SH-SY5Y (cell line): ENCODE results near the gene OR6N2.

Experiments
- GATA2 ChIP-seq: IDR thresholded peaks from 2 replicates; pipeline ENCODE4 v1.6.1; 2011; ENCODE audit warnings: mild to moderate bottlenecking, low read depth, low read length
- GATA3 ChIP-seq: IDR thresholded peaks from 2 replicates; pipeline ENCODE4 v1.6.1; 2011; ENCODE audit warnings: low read depth, mild to moderate bottlenecking, low read length, moderate library complexity

- TF ChIP-seq GATA2 (no peak), GATA3 (no peak)
Measured at GRCh38 chr1:158730453-158730852, 50.6 kb downstream of the OR6N2 start.
